DOHH2 (cell line): ENCODE data around the gene ODAD2.

ENCODE experiments used
- H3F3A ChIP-seq: fragments of 200-600 bp; sonication (generic), shearing (Covaris generic); 2 replicates; pipeline ENCODE4 v1.6.0; 2016; ENCODE audit warnings: antibody characterized with exemption, mild to moderate bottlenecking; ENCODE audit not compliant: control insufficient read depth, insufficient read depth
- H3K27ac ChIP-seq: fragments of 200-600 bp; sonication (generic); 2 replicates; pipeline ENCODE4 v1.5.1; 2014; ENCODE audit warnings: low read depth, mild to moderate bottlenecking, low read length, moderate library complexity
- H3K27me3 ChIP-seq: fragments of 200-600 bp; sonication (generic); 2 replicates; pipeline ENCODE4 v1.6.1; 2014; ENCODE audit warnings: mild to moderate bottlenecking, low read length, mixed read lengths; ENCODE audit not compliant: control insufficient read depth
- H3K36me3 ChIP-seq: fragments of 200-600 bp; sonication (generic); 2 replicates; pipeline ENCODE4 v1.6.1; 2014; ENCODE audit warnings: mild to moderate bottlenecking, low read length, moderate library complexity, mixed read lengths; ENCODE audit not compliant: control insufficient read depth
- H3K4me1 ChIP-seq: fragments of 200-600 bp; sonication (generic); 2 replicates; pipeline ENCODE4 v1.6.1; 2014; ENCODE audit warnings: mild to moderate bottlenecking, low read length, mixed read lengths; ENCODE audit not compliant: control insufficient read depth
- H3K4me2 ChIP-seq: fragments of 200-600 bp; sonication (generic); 2 replicates; pipeline ENCODE4 v1.6.0; 2014; ENCODE audit warnings: mild to moderate bottlenecking, low read length, moderate library complexity
- H3K4me3 ChIP-seq: fragments of 200-600 bp; sonication (generic); 2 replicates; pipeline ENCODE4 v1.5.1; 2014; ENCODE audit warnings: mild to moderate bottlenecking, low read length, mixed read lengths
- H3K79me2 ChIP-seq: fragments of 200-600 bp; sonication (generic); 2 replicates; pipeline ENCODE4 v1.6.1; 2014; ENCODE audit warnings: mild to moderate bottlenecking, low read length, mixed read lengths; ENCODE audit not compliant: control insufficient read depth
- H3K9me2 ChIP-seq: fragments of 200-600 bp; sonication (generic); replicated peaks from 2 replicates; pipeline ENCODE4 v1.6.1; 2014; ENCODE audit warnings: mild to moderate bottlenecking, low read length, mixed read lengths; ENCODE audit not compliant: control insufficient read depth
- H3K9me3 ChIP-seq: fragments of 200-600 bp; sonication (generic); 2 replicates; pipeline ENCODE4 v1.6.1; 2014; ENCODE audit warnings: antibody characterized with exemption, low read length, mixed read lengths; ENCODE audit not compliant: control insufficient read depth, insufficient read depth
- H4K20me1 ChIP-seq: fragments of 200-600 bp; sonication (generic); 2 replicates; pipeline ENCODE4 v1.6.0; 2014; ENCODE audit warnings: low read depth, mild to moderate bottlenecking, antibody characterized with exemption, low read length, moderate library complexity; ENCODE audit not compliant: control insufficient read depth, insufficient read depth
- EZH2phosphoT487 ChIP-seq: fragments of 200-600 bp; sonication (generic); IDR thresholded peaks from 2 replicates; pipeline ENCODE4 v1.6.1; 2017; ENCODE audit warnings: borderline replicate concordance, mild to moderate bottlenecking, antibody characterized with exemption, low read length, moderate library complexity, mixed read lengths
- TF ChIP-seq, protein P1 (sequence below): fragments of 200-600 bp; sonication (generic); IDR thresholded peaks from one replicate; pipeline ENCODE4 v1.5.1; 2014; ENCODE audit warnings: antibody characterized with exemption, mild to moderate bottlenecking, low read depth, low read length; ENCODE audit not compliant: poor library complexity, severe bottlenecking

ODAD2 gene

GRCh38 chr10:27771231-27771630 is 227.6 kb downstream of the ODAD2 start:
- Histone ChIP-seq H3K9me2 (no peaks in the 10 kb centered on the region), H3K36me3 (no peaks in the 10 kb centered on the region), H4K20me1 (no peaks in the 10 kb centered on the region), H3K4me1 (no peaks in the 10 kb centered on the region), H3K27me3 (no peaks in the 10 kb centered on the region), H3K9me3 (no peaks in the 10 kb centered on the region), H3K27ac (no peak overlapping the region), H3K4me3 (no peak overlapping the region), H3K79me2 (no peaks in the 10 kb centered on the region), H3K4me2 (no peak overlapping the region), H3F3A (no peaks in the 10 kb centered on the region)
- TF ChIP-seq, protein P1, sequence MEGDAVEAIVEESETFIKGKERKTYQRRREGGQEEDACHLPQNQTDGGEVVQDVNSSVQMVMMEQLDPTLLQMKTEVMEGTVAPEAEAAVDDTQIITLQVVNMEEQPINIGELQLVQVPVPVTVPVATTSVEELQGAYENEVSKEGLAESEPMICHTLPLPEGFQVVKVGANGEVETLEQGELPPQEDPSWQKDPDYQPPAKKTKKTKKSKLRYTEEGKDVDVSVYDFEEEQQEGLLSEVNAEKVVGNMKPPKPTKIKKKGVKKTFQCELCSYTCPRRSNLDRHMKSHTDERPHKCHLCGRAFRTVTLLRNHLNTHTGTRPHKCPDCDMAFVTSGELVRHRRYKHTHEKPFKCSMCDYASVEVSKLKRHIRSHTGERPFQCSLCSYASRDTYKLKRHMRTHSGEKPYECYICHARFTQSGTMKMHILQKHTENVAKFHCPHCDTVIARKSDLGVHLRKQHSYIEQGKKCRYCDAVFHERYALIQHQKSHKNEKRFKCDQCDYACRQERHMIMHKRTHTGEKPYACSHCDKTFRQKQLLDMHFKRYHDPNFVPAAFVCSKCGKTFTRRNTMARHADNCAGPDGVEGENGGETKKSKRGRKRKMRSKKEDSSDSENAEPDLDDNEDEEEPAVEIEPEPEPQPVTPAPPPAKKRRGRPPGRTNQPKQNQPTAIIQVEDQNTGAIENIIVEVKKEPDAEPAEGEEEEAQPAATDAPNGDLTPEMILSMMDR = no peak
- TF ChIP-seq EZH2phosphoT487 = no peak

DNA sequence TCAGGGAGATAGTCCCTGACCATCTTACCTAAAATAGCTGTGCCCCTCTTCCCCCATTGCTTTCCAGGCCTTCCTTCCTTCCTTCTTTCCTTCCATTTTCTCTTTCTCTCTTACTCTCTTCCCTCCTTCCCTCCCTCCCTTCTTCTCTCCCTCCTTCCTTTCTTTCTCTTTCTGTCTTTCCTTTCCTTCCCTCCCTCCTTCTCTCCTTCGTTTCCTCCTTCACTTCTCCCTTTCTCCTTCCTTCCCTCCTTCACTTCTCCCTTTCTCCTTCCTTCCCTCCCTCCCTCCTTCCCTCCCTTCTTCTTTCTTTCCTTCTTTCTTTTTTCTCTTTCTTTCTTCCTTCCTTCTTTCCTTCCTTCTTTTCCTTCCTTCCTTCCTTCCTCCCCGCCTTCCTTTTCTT is 228.7 kb downstream of the ODAD2 start:
- no peaks in the 10 kb centered on the region for H3K27me3 ChIP-seq
- H3K27ac ChIP-seq = no peak overlapping the region
- no peaks in the 10 kb centered on the region for H4K20me1 ChIP-seq
- H3K79me2 ChIP-seq = no peaks in the 10 kb centered on the region
- TF ChIP-seq, protein P1 = no peak
- TF ChIP-seq EZH2phosphoT487 = no peak
- H3K9me3 ChIP-seq = no peaks in the 10 kb centered on the region
- H3F3A ChIP-seq = no peaks in the 10 kb centered on the region
- H3K4me2 ChIP-seq = no peak overlapping the region
- no peaks in the 10 kb centered on the region for H3K4me1 ChIP-seq
- H3K36me3 ChIP-seq = no peaks in the 10 kb centered on the region
- H3K4me3 ChIP-seq = no peak overlapping the region
- H3K9me2 ChIP-seq = no peaks in the 10 kb centered on the region
